ENCODE measurements around the gene GABRG3. TPM values are rescaled to one million over a fixed set of nuclear protein-coding genes. Genes with fewer than 3 reads are reported as not detected.

The GABRG3 gene
- total and polyA plus RNA-seq, 10 of the 15 experiments (the other 5 are each of a cell fraction or from before 2014, with no cell fraction given) = 0.15 TPM; not detected in 9

- FAIRE-seq (no peak), ATAC-seq (no peak), DNase-seq (ENCODE audit: low read depth, low spot score) (no peak)
- Histone ChIP-seq H3K4me2 (ENCODE audit: control insufficient read depth, insufficient read depth) (no peak overlapping the region), H2AFZ (ENCODE audit: control insufficient read depth, low read depth, low read length) (no peak overlapping the region), H3K4me1 (ENCODE audit: control insufficient read depth, insufficient read depth, low read length) (no peaks in the 10 kb centered on the region), H4K20me1 (ENCODE audit: control insufficient read depth, insufficient read depth) (no peaks in the 10 kb centered on the region), H3K9me3 (replicated peaks; ENCODE audit: control insufficient read depth, insufficient read depth, low read length) (no peaks in the 10 kb centered on the region; the same call in 2 of the 3 replicates), H3K9ac (ENCODE audit: control insufficient read depth, insufficient read depth, low read length) (no peak overlapping the region), H3K4me3 (no peak overlapping the region), H3K27me3 (replicated peaks in 1 of 2; ENCODE audit: control insufficient read depth in 2 of 2, insufficient read depth in 2 of 2, low read length in 1 of 2) (no peaks in the 10 kb centered on the region), H3K27ac (ENCODE audit: control insufficient read depth, insufficient read depth) (no peak overlapping the region), H3K79me2 (ENCODE audit: control insufficient read depth, insufficient read depth, low read length) (no peaks in the 10 kb centered on the region), H3K36me3 (ENCODE audit: control insufficient read depth in 2 of 2, insufficient read depth in 2 of 2, low read length in 1 of 2) (no peaks in the 10 kb centered on the region)
- 0% methylated on average over 2 of the region's 2 CpGs for WGBS (ENCODE audit: insufficient coverage, insufficient replicate concordance, low lambda C conversion rate, missing lambda C conversion rate)
- ChIA-PET CTCF (no interaction called here), POLR2A (no interaction called here), RAD21 (ENCODE audit: unreplicated experiment) (no interaction called here), SMC1A (ENCODE audit: uncharacterized antibody, unreplicated experiment) (no interaction called here)
- BruUV-seq (replicated peaks) = no TSS peak
- intact Hi-C loops (cut with micrococcal nuclease; ENCODE audit: unreplicated experiment) = no loop called here
- TF ChIP-seq HDGF (IDR thresholded peaks at IDR 0.05) (no peak), NR2F1 (conservative IDR thresholded peaks at IDR 0.05) (no peak), POU2F2 (IDR thresholded peaks at IDR 0.05; ENCODE audit: borderline replicate concordance, low read depth, low read length) (no peak), NR2C1 (IDR thresholded peaks at IDR 0.05) (no peak), PML (IDR thresholded peaks at IDR 0.05; ENCODE audit: low read length) (no peak)
- in situ Hi-C loops (cut with MboI) = no loop called here
These were observed 264.7 kb downstream of the GABRG3 start for GRCh38 chr15:27235681-27236080.

- ChIA-PET CTCF (interaction anchor here (0.7 kb wide), 1 partner anchor 20 kb away, joined by 3 read pairs; no protein-coding TSS in a partner anchor), POLR2A (no interaction called here), SMC1A (ENCODE audit: uncharacterized antibody, unreplicated experiment) (no interaction called here), RAD21 (ENCODE audit: unreplicated experiment) (no interaction called here)
- WGBS (ENCODE audit: insufficient coverage, insufficient replicate concordance, low lambda C conversion rate, missing lambda C conversion rate) = 24% methylated on average over 7 of the region's 7 CpGs
- TF ChIP-seq HDGF (IDR thresholded peaks at IDR 0.05) (no peak), SUPT20H (IDR thresholded peaks at IDR 0.05; ENCODE audit: borderline replicate concordance, control insufficient read depth, low read depth, low read length) (no peak), IRF3 (IDR thresholded peaks at IDR 0.05) (no peak), RELA (IDR thresholded peaks at IDR 0.05; ENCODE audit: borderline replicate concordance, partially characterized antibody) (no peak), LARP7 (IDR thresholded peaks at IDR 0.05) (no peak), SRF (IDR thresholded peaks at IDR 0.05; ENCODE audit: low read depth in 2 of 2, low read length in 2 of 2) (no peak), CREB1 (IDR thresholded peaks at IDR 0.05; ENCODE audit: low read depth) (no peak), SUZ12 (IDR thresholded peaks at IDR 0.05; ENCODE audit: unreplicated experiment) (no peak), BHLHE40 (IDR thresholded peaks at IDR 0.05; ENCODE audit: borderline replicate concordance in 1 of 2, low read depth in 2 of 2, low read length in 1 of 2) (no peak), ZSCAN29 (IDR thresholded peaks at IDR 0.05) (no peak), NRF1 (conservative IDR thresholded peaks at IDR 0.05; ENCODE audit: low read depth, low read length) (no peak), NFYA (IDR thresholded peaks at IDR 0.05; ENCODE audit: borderline replicate concordance, low read depth, low read length) (no peak)
- Histone ChIP-seq H3K9me3 (replicated peaks; ENCODE audit: control insufficient read depth, insufficient read depth, low read length) (no peaks in the 10 kb centered on the region; the same call in 2 of the 3 replicates), H3K79me2 (ENCODE audit: control insufficient read depth, insufficient read depth, low read length) (no peaks in the 10 kb centered on the region), H3K4me2 (ENCODE audit: control insufficient read depth, insufficient read depth) (no peak overlapping the region), H3K27me3 (replicated peaks in 1 of 2; ENCODE audit: control insufficient read depth in 2 of 2, insufficient read depth in 2 of 2, low read length in 1 of 2) (no peaks in the 10 kb centered on the region), H3K9ac (ENCODE audit: control insufficient read depth, insufficient read depth, low read length) (no peak overlapping the region), H3K4me3 (no peak overlapping the region), H3K36me3 (ENCODE audit: control insufficient read depth in 2 of 2, insufficient read depth in 2 of 2, low read length in 1 of 2) (no peaks in the 10 kb centered on the region), H2AFZ (ENCODE audit: control insufficient read depth, low read depth, low read length) (no peak overlapping the region), H3K4me1 (ENCODE audit: control insufficient read depth, insufficient read depth, low read length) (no peaks in the 10 kb centered on the region), H3K27ac (ENCODE audit: control insufficient read depth, insufficient read depth) (no peak overlapping the region), H4K20me1 (ENCODE audit: control insufficient read depth, insufficient read depth) (no peaks in the 10 kb centered on the region)
- no TSS peak for BruUV-seq (replicated peaks)
- FAIRE-seq (no peak), DNase-seq (ENCODE audit: low read depth, low spot score) (no peak), ATAC-seq (no peak)
- intact Hi-C loops (cut with micrococcal nuclease; ENCODE audit: unreplicated experiment) = no loop called here
- in situ Hi-C loops (cut with MboI) = no loop called here
These were observed 266.4 kb downstream of the GABRG3 start for GRCh38 chr15:27237319-27237939.
